B cell (primary cell): ENCODE results near the gene KLHDC7A. TPM values are rescaled to one million over a fixed set of nuclear protein-coding genes. Genes with fewer than 3 reads are reported as not detected.

ENCODE experiments used
- ATAC-seq: fragments of 200-7000 bp; cut with Tn5 transposase; one replicate; pipeline ENCODE4 v1.10.0; 2021; ENCODE audit warnings: low read depth, mild to moderate bottlenecking, moderate number of reproducible peaks, moderate library complexity
- CTCF ChIA-PET: fragments of 350-600 bp; sonication (Branson Sonifier 250); formaldehyde crosslinking; loops from one replicate; lab custom pipeline; 2021; ENCODE audit warnings: antibody characterized with exemption, inconsistent platforms; lab: Charles Lee
- POLR2A ChIA-PET: fragments of 350-600 bp; sonication (Branson Sonifier 250); formaldehyde crosslinking; loops from one replicate; lab custom pipeline; 2021; ENCODE audit warnings: antibody characterized with exemption; lab: Charles Lee
- DNase-seq: peaks from one replicate; pipeline ENCODE4 v3.0.0; 2013
- H2AFZ ChIP-seq: 2 replicates; pipeline ENCODE4 v1.6.1; 2012; ENCODE audit warnings: mild to moderate bottlenecking, low read depth, low read length; ENCODE audit not compliant: insufficient read depth, poor library complexity, severe bottlenecking
- H3K27ac ChIP-seq, 2 donors: 1 replicate in 1 of 2; 2 replicates in 1 of 2; pipeline ENCODE4 v1.5.1; 2012 to 2013; ENCODE audit warnings: low read length in 2 of 2, mild to moderate bottlenecking in 2 of 2, moderate library complexity in 1 of 2
- H3K27me3 ChIP-seq, 4 experiments: fragments of 200-600 bp in 1 of 4; sonication (generic) in 1 of 4; replicated peaks in 1 of 4; 1 replicate in 2 of 4; 2 replicates in 2 of 4; pipeline versions ENCODE4 v1.6.1 to v1.7.0; 2013 to 2016; ENCODE audit warnings: low read length in 3 of 4, mild to moderate bottlenecking in 2 of 4, mixed read lengths in 1 of 4, moderate library complexity in 1 of 4; ENCODE audit not compliant: insufficient read depth in 4 of 4, control insufficient read depth in 3 of 4; ENCODE audit errors: control extremely low read depth in 1 of 4
- H3K36me3 ChIP-seq, 2 experiments: replicated peaks in 1 of 2; 1 replicate in 1 of 2; 2 replicates in 1 of 2; pipeline versions ENCODE4 v1.6.1 to v1.7.1; 2013; ENCODE audit warnings: low read length in 1 of 2; ENCODE audit not compliant: insufficient read depth in 2 of 2, control insufficient read depth in 1 of 2; ENCODE audit errors: control extremely low read depth in 1 of 2, extremely low read depth in 1 of 2
- H3K4me1 ChIP-seq, 2 donors: fragments of 200-600 bp in 1 of 2; sonication (generic) in 1 of 2; 1 replicate in 1 of 2; 2 replicates in 1 of 2; pipeline versions ENCODE4 v1.5.1 to v1.6.1; 2013 to 2017; ENCODE audit warnings: low read length in 2 of 2; ENCODE audit not compliant: control insufficient read depth in 2 of 2, insufficient read depth in 2 of 2
- H3K4me2 ChIP-seq: replicated peaks from 2 replicates; pipeline ENCODE3; 2012; ENCODE audit warnings: mild to moderate bottlenecking, low read depth, low read length; ENCODE audit not compliant: poor library complexity, severe bottlenecking
- H3K4me3 ChIP-seq, 5 experiments: fragments of 200-600 bp in 1 of 5; sonication (generic) in 1 of 5; 1 replicate in 3 of 5; 2 replicates in 2 of 5; pipeline versions ENCODE4 v1.5.1 to v1.7.0; 2011 to 2016; ENCODE audit warnings: low read length in 4 of 5, mild to moderate bottlenecking in 4 of 5, low read depth in 2 of 5, control low read depth in 1 of 5, moderate library complexity in 1 of 5; ENCODE audit not compliant: insufficient read depth in 1 of 5; ENCODE audit errors: control extremely low read depth in 1 of 5, extremely low read depth in 1 of 5
- H3K79me2 ChIP-seq: fragments of 200-600 bp; sonication (generic); one replicate; pipeline ENCODE4 v1.6.0; 2016; ENCODE audit warnings: low read length; ENCODE audit not compliant: control insufficient read depth, insufficient read depth
- H3K9ac ChIP-seq: fragments of 200-600 bp; sonication (generic); 2 replicates; pipeline ENCODE4 v1.6.1; 2017; ENCODE audit warnings: mild to moderate bottlenecking, low read length, moderate library complexity
- H3K9me3 ChIP-seq, 3 donors: one replicate each; pipeline versions ENCODE4 v1.6.1 to v1.7.1; 2013; ENCODE audit warnings: low read length in 2 of 3; ENCODE audit not compliant: control insufficient read depth in 2 of 3, insufficient read depth in 1 of 3; ENCODE audit errors: control extremely low read depth in 1 of 3
- H4K20me1 ChIP-seq: 2 replicates; pipeline ENCODE4 v1.6.0; 2012; ENCODE audit warnings: mild to moderate bottlenecking, low read length; ENCODE audit not compliant: insufficient read depth, control insufficient read depth, poor library complexity, severe bottlenecking
- H3K27ac Mint-ChIP-seq: one replicate; pipeline ENCODE4 v1.8.0; 2021; ENCODE audit warnings: mixed read lengths
- H3K27me3 Mint-ChIP-seq: one replicate; pipeline ENCODE4 v1.8.0; 2021; ENCODE audit warnings: mixed read lengths
- H3K4me1 Mint-ChIP-seq: one replicate; pipeline ENCODE4 v1.8.0; 2021; ENCODE audit warnings: mixed read lengths
- H3K4me3 Mint-ChIP-seq: one replicate; pipeline ENCODE4 v1.8.0; 2021; ENCODE audit warnings: mixed read lengths
- H3K9me3 Mint-ChIP-seq: one replicate; pipeline ENCODE4 v1.8.0; 2022; ENCODE audit warnings: mixed read lengths; ENCODE audit not compliant: insufficient read depth
- CTCF ChIP-seq: fragments of 200-600 bp; IDR thresholded peaks from one replicate; pipeline ENCODE4 v1.8.0; 2022; ENCODE audit warnings: antibody characterized with exemption, mild to moderate bottlenecking
- EZH2 ChIP-seq: IDR thresholded peaks from 2 replicates; pipeline ENCODE4 v1.6.1; 2012; ENCODE audit warnings: borderline replicate concordance, low read depth, mild to moderate bottlenecking, moderate library complexity, low read length; ENCODE audit not compliant: insufficient read depth, poor library complexity, severe bottlenecking
- WGBS: methylation state at CpG from one replicate; pipeline ENCODE4 v1.1.5; 2013; ENCODE audit warnings: missing lambda C conversion rate; ENCODE audit not compliant: insufficient coverage; 5-methylcytosine and 5-hydroxymethylcytosine counted together
- intact Hi-C: fragments of 100-400 bp; cut with micrococcal nuclease; formaldehyde crosslinking; loops from one replicate; pipeline ENCODE4 v1.10.0; 2022
- polyA plus RNA-seq: library from polyadenylated mRNA; depleted of rRNA; stranded (reverse); fragments of >200 nt; gene quantifications from 2 replicates; pipeline ENCODE4 v1.2.3, GENCODE V29; 2012
- total RNA-seq, 2 donors: library from RNA; stranded (reverse); fragments of 120-200 nt in 1 of 2; gene quantifications; 1 replicate in 1 of 2; 2 replicates in 1 of 2; pipeline versions ENCODE4 v1.2.3 to v1.2.4, GENCODE V29; 2013 to 2022

Gene KLHDC7A
- total and polyA plus RNA-seq, 2 donors (not counting 1 experiment from before 2014, with no cell fraction given): not detected

DNA sequence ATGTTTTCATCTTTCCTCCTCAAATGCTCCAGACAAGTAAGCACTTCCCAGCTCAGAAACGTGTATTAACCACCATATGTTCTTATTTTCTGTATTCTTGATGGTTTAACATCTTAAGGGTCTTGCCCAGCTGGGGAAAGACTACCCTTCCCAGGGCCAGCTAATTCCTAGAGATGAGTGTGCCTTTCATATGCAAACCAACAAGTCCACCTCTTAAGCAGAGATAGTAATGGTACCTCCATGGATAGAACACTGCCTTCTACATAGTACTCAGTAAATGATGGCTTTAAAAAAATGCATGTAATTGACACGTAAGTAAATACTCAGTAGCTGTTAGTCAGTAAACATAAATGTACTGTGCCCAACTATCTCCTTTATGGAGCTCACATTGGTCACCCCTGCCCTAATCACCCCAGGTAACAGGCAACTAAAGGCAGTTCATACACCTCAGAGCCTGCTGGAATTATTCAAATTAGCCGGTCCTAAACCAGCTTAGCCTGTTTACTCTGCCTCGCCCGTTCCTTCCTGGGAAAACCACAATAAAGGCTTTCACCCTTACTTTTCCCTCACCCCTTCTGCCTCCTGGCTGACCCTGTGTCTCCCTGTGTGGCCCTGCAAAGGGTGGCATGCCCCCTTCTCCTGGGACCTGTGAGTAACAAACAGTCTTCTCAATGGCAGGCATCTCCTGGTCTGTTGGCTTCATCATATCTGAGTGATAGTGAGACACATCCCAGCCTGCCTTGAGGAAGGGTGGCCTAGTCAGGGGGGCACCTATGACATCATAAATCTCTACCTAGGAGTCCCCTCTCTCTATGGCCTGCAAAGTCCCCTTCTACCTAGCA lies 40.1 kb upstream of the KLHDC7A start:
- Histone ChIP-seq H3K36me3 (no peaks in the 10 kb centered on the region), H3K9me3 (peaks cover 0 to 15% (median 0%) of the 10 kb centered on the region in 3 donors), H3K27ac (no peak overlapping the region), H3K79me2 (no peaks in the 10 kb centered on the region), H3K9ac (no peak overlapping the region), H3K4me1 (no peaks in the 10 kb centered on the region), H2AFZ (no peak overlapping the region), H4K20me1 (no peaks in the 10 kb centered on the region), H3K4me2 (no peak overlapping the region), H3K4me3 (no peak overlapping the region), H3K27me3 (no peaks in the 10 kb centered on the region)
- POLR2A ChIA-PET: no interaction called here
- ATAC-seq (no peak), DNase-seq (no peak)
- CTCF ChIA-PET: no interaction called here
- Mint-ChIP-seq H3K4me3 (no peak overlapping the region), H3K9me3 (peaks cover 2% of the 10 kb centered on the region), H3K4me1 (no peaks in the 10 kb centered on the region), H3K27ac (no peak overlapping the region), H3K27me3 (peaks cover 17% of the 10 kb centered on the region)
- 53% methylated on average over 3 of the region's 5 CpGs for WGBS
- intact Hi-C loops: no loop called here
- no peak for TF ChIP-seq CTCF
- TF ChIP-seq EZH2: no peak
